Raji (cell line): ENCODE data around the gene KLRC3.

Source experiments
- POLR2A ChIP-seq: IDR thresholded peaks from 2 replicates; pipeline ENCODE4 v1.6.1; 2011; ENCODE audit warnings: low read depth, low read length, control low read depth; ENCODE audit not compliant: insufficient read depth

Gene KLRC3

GRCh38 chr12:10393291-10393690 lies 27.1 kb downstream of the KLRC3 start:
- TF ChIP-seq POLR2A, result no peak

DNA sequence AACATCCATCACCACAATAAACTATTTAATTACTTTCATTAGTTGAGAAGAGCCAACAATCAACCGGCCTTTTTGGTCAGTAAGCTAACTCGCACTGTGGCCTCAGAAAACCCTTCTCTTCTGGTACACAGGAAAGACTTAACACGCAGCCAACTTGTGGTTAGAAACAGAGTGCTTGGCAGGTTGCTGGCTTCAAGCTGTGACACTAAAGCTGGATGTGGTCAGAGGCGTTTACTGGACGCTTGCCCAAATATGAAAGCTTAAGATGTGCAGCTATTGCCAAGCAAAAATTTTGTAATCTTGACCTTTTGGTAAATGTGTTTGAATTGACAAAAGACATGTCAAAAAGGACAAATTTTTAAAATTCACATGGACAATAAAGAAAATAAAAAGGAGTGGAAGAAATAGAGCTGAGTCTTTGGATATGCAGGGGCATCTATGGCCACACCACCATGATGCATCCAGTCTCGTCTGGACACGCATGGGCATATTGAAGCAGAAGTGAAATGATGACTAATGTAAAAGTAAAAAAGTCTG lies 27.9 kb downstream of the KLRC3 start:
- no peak for TF ChIP-seq POLR2A

- no peak for TF ChIP-seq POLR2A
Observed at GRCh38 chr12:10389904-10390303, 30.5 kb downstream of the KLRC3 start, which contains the start of gene KLRK1. Gene KLRK1, minus strand, starts transcription at chr12:10390041. Its CDS starts 1,231 bp downstream, at chr12:10388810.

DNA sequence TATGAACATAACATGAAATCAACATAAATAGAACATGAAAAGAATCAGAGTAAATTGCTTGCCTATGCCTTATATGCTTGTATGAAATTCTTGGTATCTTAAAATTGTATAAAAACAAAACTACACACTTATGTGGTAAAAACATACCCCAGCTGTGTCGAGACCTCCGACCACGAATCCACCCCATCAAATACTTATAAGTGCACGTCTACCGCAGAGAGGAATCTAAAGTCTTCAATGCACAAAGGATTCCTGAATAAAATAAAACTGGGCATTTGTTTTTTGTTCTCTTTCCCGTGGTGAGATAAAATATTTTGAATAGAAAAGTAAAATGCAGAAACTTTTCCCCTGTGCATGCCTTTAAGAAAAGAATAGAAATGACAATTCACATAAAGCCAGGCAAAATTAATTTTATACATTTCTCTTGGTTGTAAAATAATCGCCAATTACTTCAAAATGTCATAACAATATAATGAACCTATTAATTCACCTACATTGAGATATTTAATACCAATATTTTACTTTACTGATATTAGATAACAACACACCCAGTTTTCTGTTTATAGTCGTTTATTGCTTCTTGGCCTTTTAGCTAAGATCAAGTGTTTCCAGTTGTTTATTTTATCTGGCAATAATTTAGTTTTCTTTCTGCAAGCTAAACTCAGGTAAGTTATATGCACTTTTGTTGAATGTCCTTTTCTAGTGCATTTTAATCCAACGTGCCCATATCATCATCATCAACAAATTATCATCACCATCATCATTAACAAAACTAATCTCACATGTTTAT lies 31.6 kb downstream of the KLRC3 start:
- TF ChIP-seq POLR2A, result no peak

- no peak for TF ChIP-seq POLR2A
Observed at GRCh38 chr12:10386857-10387256, 33.5 kb downstream of the KLRC3 start.

- no peak for TF ChIP-seq POLR2A
Observed at GRCh38 chr12:10385166-10385613, 35.2 kb downstream of the KLRC3 start.

- no peak for TF ChIP-seq POLR2A
Observed at GRCh38 chr12:10384191-10384590, 36.2 kb downstream of the KLRC3 start.

DNA sequence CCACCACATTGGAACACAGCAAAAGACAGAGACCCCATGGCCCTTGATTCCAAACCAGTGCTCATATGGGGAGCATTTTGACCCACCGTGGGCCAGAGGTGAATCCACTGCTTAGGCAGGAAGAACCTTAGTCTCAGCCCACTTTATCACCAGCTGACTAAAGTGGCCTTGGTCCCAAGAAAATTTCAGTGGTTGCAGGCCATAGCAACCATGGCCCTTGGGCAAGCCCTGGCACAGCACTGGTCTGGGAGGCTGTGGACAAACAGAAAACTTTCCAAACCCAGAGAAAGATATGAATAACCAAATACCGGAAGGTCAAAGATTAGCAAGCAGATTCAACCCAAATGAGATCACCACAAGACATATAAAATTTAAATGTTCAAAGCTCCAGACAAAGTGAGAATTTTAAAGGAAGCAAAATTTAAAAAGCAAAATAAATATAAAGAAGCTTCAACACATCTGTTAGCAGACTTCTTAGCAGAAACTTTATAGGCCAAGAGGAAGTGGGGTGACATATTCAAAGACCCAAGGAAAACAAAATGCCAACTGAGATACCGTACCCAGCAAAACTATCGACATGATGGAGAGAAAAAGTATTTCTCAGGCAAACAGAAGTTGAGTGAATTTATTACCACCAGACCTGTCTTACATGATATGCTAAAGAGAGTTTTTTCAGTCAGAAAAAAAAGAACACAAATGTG lies 38.3 kb downstream of the KLRC3 start:
- TF ChIP-seq POLR2A, result no peak

GRCh38 chr12:10374624-10375018 lies 45.8 kb downstream of the KLRC3 start:
- TF ChIP-seq POLR2A, result no peak

GRCh38 chr12:10372559-10372958 lies 47.8 kb downstream of the KLRC3 start:
- TF ChIP-seq POLR2A, result no peak

DNA sequence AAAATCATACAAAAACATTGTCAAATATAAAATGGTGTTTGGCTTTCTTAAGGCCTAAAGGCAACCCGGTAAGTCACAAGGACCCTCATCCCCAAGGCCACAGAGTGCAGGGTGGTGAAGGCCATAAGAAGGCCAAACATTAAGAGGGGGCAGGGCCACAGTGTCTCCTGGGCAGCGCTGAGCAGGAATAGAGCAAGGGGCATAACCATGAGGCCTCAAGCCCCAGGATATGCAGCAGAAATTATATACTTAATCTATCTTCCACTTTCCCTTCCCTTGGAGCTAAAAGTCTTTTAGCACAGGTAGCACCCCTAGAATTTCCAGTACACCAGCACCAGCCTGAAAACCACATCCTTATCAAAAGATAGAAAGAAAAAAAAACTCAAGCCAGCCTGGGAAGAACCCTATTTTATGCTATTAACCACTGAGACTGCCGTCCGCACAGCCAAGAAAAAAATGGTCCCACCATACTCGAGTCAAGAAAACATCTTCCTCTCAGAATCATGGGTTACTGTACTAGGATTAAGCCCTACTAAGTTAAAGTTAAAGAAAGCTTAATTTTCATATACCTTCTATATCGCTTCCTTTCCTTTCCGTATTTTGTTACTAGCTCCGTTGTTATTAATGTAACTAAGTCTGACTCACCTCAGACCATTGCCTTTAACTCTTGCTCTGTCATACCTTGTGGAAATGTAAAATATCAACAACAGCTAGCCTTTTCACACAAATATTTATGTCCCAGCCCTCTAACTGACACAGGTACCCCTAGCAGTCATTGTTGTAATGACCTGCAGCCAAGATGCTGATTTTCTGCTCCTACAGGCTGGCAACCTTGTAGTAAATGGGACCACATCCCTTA lies 50.6 kb downstream of the KLRC3 start:
- TF ChIP-seq POLR2A, result no peak

GRCh38 chr12:10368206-10369171 lies 51.9 kb downstream of the KLRC3 start:
- no peak for TF ChIP-seq POLR2A

DNA sequence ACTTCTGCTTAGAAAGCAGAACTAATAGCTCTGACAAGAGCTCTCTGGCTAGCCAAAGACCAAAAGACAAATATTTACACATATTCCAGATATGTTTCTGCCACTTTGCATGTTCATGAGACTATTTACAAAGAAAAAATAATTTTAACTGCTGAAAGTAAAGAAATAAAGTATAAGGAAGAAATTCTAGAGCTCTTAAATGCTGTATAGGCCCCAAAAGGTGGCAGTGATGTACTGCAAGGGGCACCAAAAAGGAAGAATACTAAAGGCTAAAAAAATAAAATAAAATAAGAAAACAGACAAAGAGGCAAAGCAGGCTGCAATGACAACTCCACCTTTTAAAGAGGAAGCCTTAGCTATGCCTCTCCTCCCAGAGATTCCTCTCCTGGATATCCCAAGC lies 53.5 kb downstream of the KLRC3 start:
- TF ChIP-seq POLR2A, result no peak
